Subcutaneous adipose tissue (tissue), 4 donors: Measurements from ENCODE around the gene KLF8. TPM values are rescaled to one million over a fixed set of nuclear protein-coding genes. Genes with fewer than 3 reads are reported as not detected.

Source experiments
- CTCF ChIP-seq: fragments of 450-650 bp; IDR thresholded peaks from one replicate; pipeline ENCODE4 v1.5.1; 2016; ENCODE audit warnings: low read depth, mild to moderate bottlenecking, control low read depth, antibody characterized with exemption, moderate library complexity
- total RNA-seq, 4 donors: library from RNA; depleted of rRNA; stranded (reverse); fragments of >200 nt; gene quantifications; one replicate each; pipeline ENCODE4 v1.1.0, GENCODE V29; 2016

Gene KLF8
- total RNA-seq, 4 donors from 2014 or later: 23.1 to 36.8 (median 30.0) TPM

GRCh38 chrX:56228914-56229313 is 3.2 kb upstream of the KLF8 start:
- no peak for TF ChIP-seq CTCF

GRCh38 chrX:56231537-56232090 is 542 bp upstream of the KLF8 start:
- no peak for TF ChIP-seq CTCF

- no peak for TF ChIP-seq CTCF
These were observed 944 bp downstream of the KLF8 start for GRCh38 chrX:56233100-56233499.

GRCh38 chrX:56233682-56234081 is 1.5 kb downstream of the KLF8 start:
- no peak for TF ChIP-seq CTCF

- TF ChIP-seq CTCF: no peak
These were observed 16.3 kb downstream of the KLF8 start for GRCh38 chrX:56248492-56248891.

GRCh38 chrX:56253832-56254703 is 21.9 kb downstream of the KLF8 start:
- TF ChIP-seq CTCF: no peak

GRCh38 chrX:56268888-56269287 is 36.7 kb downstream of the KLF8 start:
- no peak for TF ChIP-seq CTCF
